KMS-11 (cell line): ENCODE measurements around the gene SYNPR.

ENCODE experiments used
- H2AFZ ChIP-seq: fragments of 200-600 bp; sonication (generic); 2 replicates; pipeline ENCODE4 v1.6.1; 2016; ENCODE audit warnings: antibody characterized with exemption, mixed run types, low read depth
- H3K27ac ChIP-seq: fragments of 200-600 bp; sonication (generic); 2 replicates; pipeline ENCODE4 v1.6.1; 2016; ENCODE audit warnings: mild to moderate bottlenecking, mixed run types
- H3K27me3 ChIP-seq: fragments of 200-600 bp; sonication (generic); 2 replicates; pipeline ENCODE4 v1.6.1; 2017; ENCODE audit warnings: mild to moderate bottlenecking, low read depth, mixed run types, moderate library complexity; ENCODE audit not compliant: insufficient read depth
- H3K36me3 ChIP-seq: fragments of 200-600 bp; sonication (generic); 2 replicates; pipeline ENCODE4 v1.6.1; 2017; ENCODE audit warnings: mild to moderate bottlenecking, mixed run types; ENCODE audit not compliant: insufficient read depth
- H3K4me1 ChIP-seq: fragments of 200-600 bp; sonication (generic); 2 replicates; pipeline ENCODE4 v1.6.1; 2016; ENCODE audit warnings: mild to moderate bottlenecking, low read depth, mixed run types; ENCODE audit not compliant: poor library complexity, severe bottlenecking
- H3K4me2 ChIP-seq: fragments of 200-600 bp; sonication (generic); 2 replicates; pipeline ENCODE4 v1.7.0; 2016; ENCODE audit warnings: mild to moderate bottlenecking, mixed run types
- H3K4me3 ChIP-seq: fragments of 200-600 bp; sonication (generic); IDR thresholded peaks from 2 replicates; pipeline ENCODE4 v1.6.1; 2017; ENCODE audit warnings: low read depth, low read length, mixed read lengths; ENCODE audit not compliant: insufficient read depth
- H3K79me2 ChIP-seq: fragments of 200-600 bp; sonication (generic); 2 replicates; pipeline ENCODE4 v1.6.1; 2016; ENCODE audit warnings: low read depth, mixed run types; ENCODE audit not compliant: insufficient read depth
- H3K9ac ChIP-seq: fragments of 200-600 bp; sonication (generic); 2 replicates; pipeline ENCODE4 v1.6.1; 2016; ENCODE audit warnings: mild to moderate bottlenecking, mixed run types
- H4K20me1 ChIP-seq: fragments of 200-600 bp; sonication (generic); 2 replicates; pipeline ENCODE4 v1.6.1; 2016; ENCODE audit warnings: mild to moderate bottlenecking, mixed run types; ENCODE audit not compliant: insufficient read depth
- CTCF ChIP-seq: fragments of 200-600 bp; sonication (generic); conservative IDR thresholded peaks from 2 replicates; pipeline ENCODE4 v1.6.1; 2017; ENCODE audit warnings: low read depth, mild to moderate bottlenecking, antibody characterized with exemption, low read length, moderate library complexity, mixed read lengths

SYNPR gene

GRCh38 chr3:63571682-63572081 is 293.6 kb downstream of the SYNPR start:
- Histone ChIP-seq H3K36me3 (no peaks in the 10 kb centered on the region), H3K27ac (no peak overlapping the region), H2AFZ (no peak overlapping the region), H3K4me2 (no peak overlapping the region), H3K27me3 (no peaks in the 10 kb centered on the region), H3K9ac (no peak overlapping the region), H3K4me3 (no peak overlapping the region), H4K20me1 (no peaks in the 10 kb centered on the region), H3K4me1 (no peaks in the 10 kb centered on the region), H3K79me2 (no peaks in the 10 kb centered on the region)
- no peak for TF ChIP-seq CTCF

- Histone ChIP-seq H3K9ac (no peak overlapping the region), H3K36me3 (no peaks in the 10 kb centered on the region), H2AFZ (no peak overlapping the region), H3K27ac (no peak overlapping the region), H3K4me3 (no peak overlapping the region), H3K4me2 (no peak overlapping the region), H3K79me2 (no peaks in the 10 kb centered on the region), H3K4me1 (no peaks in the 10 kb centered on the region), H3K27me3 (no peaks in the 10 kb centered on the region), H4K20me1 (no peaks in the 10 kb centered on the region)
- TF ChIP-seq CTCF = no peak
These were observed 298.7 kb downstream of the SYNPR start for GRCh38 chr3:63576846-63577245.

GRCh38 chr3:63578858-63579257 is 300.8 kb downstream of the SYNPR start:
- Histone ChIP-seq H3K27me3 (no peaks in the 10 kb centered on the region), H3K36me3 (no peaks in the 10 kb centered on the region), H4K20me1 (no peaks in the 10 kb centered on the region), H2AFZ (no peak overlapping the region), H3K79me2 (no peaks in the 10 kb centered on the region), H3K27ac (no peak overlapping the region), H3K4me3 (no peak overlapping the region), H3K9ac (no peak overlapping the region), H3K4me1 (no peaks in the 10 kb centered on the region), H3K4me2 (no peak overlapping the region)
- no peak for TF ChIP-seq CTCF

- Histone ChIP-seq H3K36me3 (no peaks in the 10 kb centered on the region), H3K4me2 (no peak overlapping the region), H2AFZ (no peak overlapping the region), H3K4me1 (no peaks in the 10 kb centered on the region), H3K27me3 (no peaks in the 10 kb centered on the region), H3K4me3 (no peak overlapping the region), H3K9ac (no peak overlapping the region), H3K79me2 (no peaks in the 10 kb centered on the region), H3K27ac (no peak overlapping the region), H4K20me1 (no peaks in the 10 kb centered on the region)
- no peak for TF ChIP-seq CTCF
These were observed 302.0 kb downstream of the SYNPR start for GRCh38 chr3:63580151-63580550.
